GM12878 (cell line): ENCODE measurements around the gene HECTD2. TPM values are rescaled to one million over a fixed set of nuclear protein-coding genes. Genes with fewer than 3 reads are reported as not detected.

ENCODE experiments used
- ATAC-seq: fragments of 200-7000 bp; cut with Tn5 transposase; 3 replicates; pipeline ENCODE4 v1.9.1; 2020; ENCODE audit warnings: mild to moderate bottlenecking, moderate library complexity
- BruUV-seq: library from RNA; stranded (reverse); fragments of 400-500 nt; replicated peaks from 2 replicates; lab custom pipeline; 2021; lab: Mats Ljungman, UMichigan
- CTCF ChIA-PET: fragments of 300-600 bp; sonication (Branson Sonifier 250); formaldehyde crosslinking; extraction: SDS; loops from one replicate; lab custom pipeline; 2021; ENCODE audit warnings: inconsistent platforms; lab: Yijun Ruan, JAX
- POLR2A ChIA-PET: fragments of 350-600 bp; formaldehyde crosslinking; extraction: SDS; loops from one replicate; lab custom pipeline; 2021; ENCODE audit warnings: inconsistent platforms; lab: Charles Lee
- RAD21 ChIA-PET: fragments of 300-600 bp; sonication (Branson Sonifier 250); formaldehyde crosslinking; loops from one replicate; lab custom pipeline; 2023; ENCODE audit warnings: antibody characterized with exemption; ENCODE audit not compliant: unreplicated experiment; lab: Charles Lee
- SMC1A ChIA-PET: fragments of 300-600 bp; sonication (Branson Sonifier 250); formaldehyde crosslinking; loops from one replicate; lab custom pipeline; 2023; ENCODE audit not compliant: unreplicated experiment, uncharacterized antibody; lab: Charles Lee
- DNase-seq: peaks from one replicate; pipeline ENCODE4 v3.0.0-alpha.2; 2011; ENCODE audit warnings: low read depth, low spot score
- FAIRE-seq: peaks from 3 replicates; lab custom pipeline; 2011; peaks lifted over from hg19 to GRCh38; lab: Jason Lieb, UNC
- H2AFZ ChIP-seq: 2 replicates; pipeline ENCODE4 v1.6.0; 2011; ENCODE audit warnings: low read depth, low read length, control low read depth; ENCODE audit not compliant: control insufficient read depth
- H3K27ac ChIP-seq: 2 replicates; pipeline ENCODE4 v1.5.1; 2011; ENCODE audit warnings: control low read depth; ENCODE audit not compliant: control insufficient read depth, insufficient read depth
- H3K27me3 ChIP-seq, 2 experiments: replicated peaks in 1 of 2; 2 replicates each; pipeline versions ENCODE4 v1.6.0 to v1.6.1; 2011; ENCODE audit warnings: low read length in 1 of 2; ENCODE audit not compliant: control insufficient read depth in 2 of 2, insufficient read depth in 2 of 2
- H3K36me3 ChIP-seq, 2 experiments: 2 replicates each; pipeline ENCODE4 v1.5.1; 2011; ENCODE audit warnings: low read length in 1 of 2; ENCODE audit not compliant: control insufficient read depth in 2 of 2, insufficient read depth in 2 of 2
- H3K4me1 ChIP-seq: 2 replicates; pipeline ENCODE4 v1.6.1; 2011; ENCODE audit warnings: mild to moderate bottlenecking, low read length, moderate library complexity, mixed read lengths; ENCODE audit not compliant: control insufficient read depth, insufficient read depth
- H3K4me2 ChIP-seq: 2 replicates; pipeline ENCODE4 v1.6.0; 2011; ENCODE audit warnings: control low read depth; ENCODE audit not compliant: control insufficient read depth, insufficient read depth
- H3K4me3 ChIP-seq: fragments of 200-600 bp; sonication (generic); 2 replicates; pipeline ENCODE4 v1.5.1; 2016
- H3K79me2 ChIP-seq: 2 replicates; pipeline ENCODE4 v1.6.0; 2011; ENCODE audit warnings: low read length; ENCODE audit not compliant: control insufficient read depth, insufficient read depth
- H3K9ac ChIP-seq: 2 replicates; pipeline ENCODE4 v1.8.0; 2011; ENCODE audit warnings: low read length, control low read depth, mixed read lengths; ENCODE audit not compliant: control insufficient read depth, insufficient read depth
- H3K9me3 ChIP-seq: replicated peaks from 3 replicates; pipeline ENCODE4 v1.5.1; 2011; ENCODE audit warnings: mild to moderate bottlenecking, low read length; ENCODE audit not compliant: control insufficient read depth, insufficient read depth
- H4K20me1 ChIP-seq: 2 replicates; pipeline ENCODE4 v1.6.0; 2011; ENCODE audit not compliant: control insufficient read depth, insufficient read depth
- ELK1 ChIP-seq: IDR thresholded peaks from 2 replicates; pipeline ENCODE4 v1.6.1; 2012; ENCODE audit warnings: low read depth, low read length, improper control_type of control experiment
- IRF4 ChIP-seq: IDR thresholded peaks from 2 replicates; pipeline ENCODE4 v1.6.1; 2011; ENCODE audit warnings: low read depth, low read length
- KLF5 ChIP-seq: fragments of 450-650 bp; IDR thresholded peaks from 2 replicates; pipeline ENCODE4 v1.6.1; 2014; ENCODE audit warnings: mild to moderate bottlenecking; ENCODE audit not compliant: partially characterized antibody
- MTA3 ChIP-seq: IDR thresholded peaks from 2 replicates; pipeline ENCODE4 v1.6.1; 2012; ENCODE audit warnings: low read length, inconsistent platforms, borderline replicate concordance
- NR2C2 ChIP-seq: IDR thresholded peaks from 2 replicates; pipeline ENCODE4 v1.6.1; 2011; ENCODE audit warnings: borderline replicate concordance, low read depth; ENCODE audit not compliant: control insufficient read depth, insufficient read length
- NR2F1 ChIP-seq: fragments of 450-650 bp; conservative IDR thresholded peaks from 2 replicates; pipeline ENCODE4 v1.6.1; 2017; ENCODE audit warnings: mild to moderate bottlenecking
- SREBF1 ChIP-seq: IDR thresholded peaks from 2 replicates; pipeline ENCODE4 v1.6.1; 2012; ENCODE audit warnings: mild to moderate bottlenecking, low read length
- YBX1 ChIP-seq: fragments of 450-650 bp; IDR thresholded peaks from 2 replicates; pipeline ENCODE4 v1.6.1; 2016; ENCODE audit warnings: antibody characterized with exemption
- ZBED1 ChIP-seq: IDR thresholded peaks from 2 replicates; pipeline ENCODE4 v1.6.1; 2016; ENCODE audit warnings: borderline replicate concordance
- ZNF207 ChIP-seq: fragments of 450-650 bp; IDR thresholded peaks from 2 replicates; pipeline ENCODE4 v1.6.1; 2014; ENCODE audit warnings: antibody characterized with exemption, mild to moderate bottlenecking, borderline replicate concordance
- ZNF217 ChIP-seq: fragments of 450-650 bp; IDR thresholded peaks from 2 replicates; pipeline ENCODE4 v1.6.1; 2017; ENCODE audit warnings: antibody characterized with exemption, mild to moderate bottlenecking
- WGBS: methylation state at CpG from one replicate; pipeline ENCODE4 v1.1.6; 2016; ENCODE audit warnings: low lambda C conversion rate; ENCODE audit not compliant: insufficient replicate concordance, insufficient coverage; ENCODE audit errors: missing lambda C conversion rate; 5-methylcytosine and 5-hydroxymethylcytosine counted together
- in situ Hi-C: fragments of 300-500 bp; cut with MboI; formaldehyde crosslinking; loops from 9 replicates; pipeline ENCODE4 v1.14.3; 2018; ENCODE audit warnings: mixed read lengths
- intact Hi-C: fragments of 100-400 bp; cut with micrococcal nuclease; formaldehyde crosslinking; loops from one replicate; pipeline ENCODE4 v1.14.2; 2022; ENCODE audit not compliant: unreplicated experiment
- polyA plus RNA-seq, 11 experiments: library from polyadenylated mRNA; depleted of rRNA in 4 of 11; unstranded in 6 of 11; stranded (reverse) in 5 of 11; fragments of >200 nt; fragmentation: Nextera tagmentation in 4 of 11; fragmentation: Illumina TruSeq in 1 of 11; extraction: Ambion mirVana in 4 of 11; extraction: Trizol in 1 of 11; gene quantifications; 1 replicate in 1 of 11; 2 replicates in 10 of 11; pipeline versions ENCODE4 v1.2.1 to v1.2.3, GENCODE V29; 2011 to 2016; ENCODE audit warnings: inconsistent platforms in 2 of 11, missing spikeins in 2 of 11, low read depth in 1 of 11
- total RNA-seq, 4 experiments: library from RNA; depleted of rRNA in 3 of 4; stranded (reverse); fragments of >200 nt in 3 of 4; fragmentation: Illumina TruSeq in 1 of 4; extraction: Trizol in 1 of 4; gene quantifications; 2 replicates each; pipeline versions ENCODE4 v1.2.1 to v1.2.3, GENCODE V29; 2013 to 2021
- TF ChIP-seq, protein P1 (sequence below): IDR thresholded peaks from 2 replicates; pipeline ENCODE4 v1.6.1; 2011; ENCODE audit warnings: borderline replicate concordance, low read depth, mild to moderate bottlenecking, moderate library complexity, mixed read lengths, low read length; ENCODE audit not compliant: insufficient read depth; ENCODE audit errors: extremely low read length
- TF ChIP-seq, protein P2 (sequence below): fragments of 450-650 bp; IDR thresholded peaks from 2 replicates; pipeline ENCODE4 v1.6.1; 2016; ENCODE audit warnings: mild to moderate bottlenecking

The HECTD2 gene
- total and polyA plus RNA-seq, 10 of the 15 experiments (the other 5 are each of a cell fraction or from before 2014, with no cell fraction given): 0.87 to 3.0 (median 1.7) TPM

DNA sequence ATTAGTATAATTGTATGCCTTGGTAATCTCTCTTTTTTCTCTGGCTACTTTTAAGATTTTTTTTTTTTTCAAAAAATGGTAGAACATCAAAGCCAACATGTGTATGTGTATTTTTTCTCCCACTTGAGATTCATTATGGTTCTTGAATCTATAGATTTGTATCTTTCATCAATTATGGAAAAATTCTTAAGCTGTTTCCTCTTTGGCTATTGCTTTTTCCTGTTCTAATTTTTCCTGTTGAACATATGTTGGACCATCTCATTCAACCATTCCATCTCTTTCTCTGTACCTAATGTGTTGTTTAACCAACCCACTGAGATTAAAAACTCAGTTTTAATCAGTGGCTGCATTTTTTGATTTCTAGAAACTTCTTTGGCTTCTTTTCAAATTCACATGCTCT is 107.2 kb downstream of the HECTD2 start:
- TF ChIP-seq KLF5 (no peak), MTA3 (no peak), ZBED1 (no peak)
- Histone ChIP-seq H3K27ac (no peak overlapping the region), H3K27me3 (no peaks in the 10 kb centered on the region), H4K20me1 (no peaks in the 10 kb centered on the region), H2AFZ (no peak overlapping the region), H3K79me2 (no peaks in the 10 kb centered on the region), H3K36me3 (no peaks in the 10 kb centered on the region), H3K4me3 (no peak overlapping the region), H3K4me1 (peaks cover 6% of the 10 kb centered on the region), H3K4me2 (no peak overlapping the region), H3K9me3 (no peaks in the 10 kb centered on the region), H3K9ac (no peak overlapping the region)
- ATAC-seq (no peak), FAIRE-seq (no peak), DNase-seq (no peak)
- BruUV-seq: no TSS peak
- ChIA-PET POLR2A (interaction anchor here (0.7 kb wide), 1 partner anchor 307 kb away, joined by 3 read pairs; no protein-coding TSS in a partner anchor), CTCF (no interaction called here), RAD21 (no interaction called here), SMC1A (no interaction called here)
- in situ Hi-C loops: no loop called here
- intact Hi-C loops: no loop called here

DNA sequence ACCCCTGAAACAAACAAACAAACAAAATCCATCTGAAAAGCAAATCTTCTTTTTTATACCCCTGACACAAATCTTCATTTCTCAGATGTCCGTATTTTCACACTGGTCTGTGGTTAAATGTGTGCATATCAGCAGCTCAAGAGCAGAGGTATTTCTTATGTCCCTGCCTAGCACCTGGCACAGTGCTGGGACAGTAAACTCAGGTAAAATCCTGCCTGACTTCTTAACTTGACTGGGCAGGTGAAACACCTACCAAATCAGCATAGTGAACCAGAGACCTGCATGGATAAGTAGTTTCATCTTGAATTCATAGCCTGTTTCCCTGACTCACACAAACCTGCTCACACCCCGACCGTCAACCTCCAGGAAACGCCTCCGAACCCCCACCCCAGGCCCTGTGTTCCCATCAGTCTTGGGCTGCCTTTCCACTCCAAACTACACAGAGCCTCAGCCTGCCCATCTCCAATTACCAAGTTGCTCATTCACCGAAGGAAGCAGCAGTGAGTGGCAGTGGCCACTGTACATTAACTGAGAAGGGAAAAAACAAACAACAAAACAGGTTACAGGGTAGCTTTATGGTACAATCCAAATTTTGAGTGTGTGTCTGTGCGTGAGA is 109.9 kb downstream of the HECTD2 start:
- FAIRE-seq: no peak
- Histone ChIP-seq H3K4me1 (no peaks in the 10 kb centered on the region), H3K27ac (no peak overlapping the region), H3K9ac (no peak overlapping the region), H2AFZ (no peak overlapping the region), H3K79me2 (no peaks in the 10 kb centered on the region), H3K4me3 (no peak overlapping the region), H3K9me3 (no peaks in the 10 kb centered on the region), H4K20me1 (no peaks in the 10 kb centered on the region), H3K36me3 (no peaks in the 10 kb centered on the region), H3K4me2 (no peak overlapping the region), H3K27me3 (no peaks in the 10 kb centered on the region)
- in situ Hi-C loops (no loop called here), intact Hi-C loops (no loop called here)
- ChIA-PET POLR2A (no interaction called here), CTCF (no interaction called here), SMC1A (no interaction called here), RAD21 (no interaction called here)
- 58% methylated on average over 7 of the region's 7 CpGs for WGBS
- no peak for ATAC-seq
- DNase-seq: no peak
- no TSS peak for BruUV-seq
- TF ChIP-seq ZBED1 (no peak), NR2C2 (no peak), IRF4 (no peak), YBX1 (no peak), NR2F1 (no peak), ZNF217 (no peak), ZNF207 (no peak), SREBF1 (no peak), ELK1 (no peak)
- TF ChIP-seq, protein P1, sequence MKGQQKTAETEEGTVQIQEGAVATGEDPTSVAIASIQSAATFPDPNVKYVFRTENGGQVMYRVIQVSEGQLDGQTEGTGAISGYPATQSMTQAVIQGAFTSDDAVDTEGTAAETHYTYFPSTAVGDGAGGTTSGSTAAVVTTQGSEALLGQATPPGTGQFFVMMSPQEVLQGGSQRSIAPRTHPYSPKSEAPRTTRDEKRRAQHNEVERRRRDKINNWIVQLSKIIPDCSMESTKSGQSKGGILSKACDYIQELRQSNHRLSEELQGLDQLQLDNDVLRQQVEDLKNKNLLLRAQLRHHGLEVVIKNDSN: no peak
- TF ChIP-seq, protein P2, sequence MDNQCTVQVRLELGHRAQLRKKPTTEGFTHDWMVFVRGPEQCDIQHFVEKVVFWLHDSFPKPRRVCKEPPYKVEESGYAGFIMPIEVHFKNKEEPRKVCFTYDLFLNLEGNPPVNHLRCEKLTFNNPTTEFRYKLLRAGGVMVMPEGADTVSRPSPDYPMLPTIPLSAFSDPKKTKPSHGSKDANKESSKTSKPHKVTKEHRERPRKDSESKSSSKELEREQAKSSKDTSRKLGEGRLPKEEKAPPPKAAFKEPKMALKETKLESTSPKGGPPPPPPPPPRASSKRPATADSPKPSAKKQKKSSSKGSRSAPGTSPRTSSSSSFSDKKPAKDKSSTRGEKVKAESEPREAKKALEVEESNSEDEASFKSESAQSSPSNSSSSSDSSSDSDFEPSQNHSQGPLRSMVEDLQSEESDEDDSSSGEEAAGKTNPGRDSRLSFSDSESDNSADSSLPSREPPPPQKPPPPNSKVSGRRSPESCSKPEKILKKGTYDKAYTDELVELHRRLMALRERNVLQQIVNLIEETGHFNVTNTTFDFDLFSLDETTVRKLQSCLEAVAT: no peak
